ENCODE results near the gene UQCC3. TPM values are rescaled to one million over a fixed set of nuclear protein-coding genes. Genes with fewer than 3 reads are reported as not detected.

The UQCC3 gene
- total RNA-seq, 1 donor from 2014 or later = 7.8 TPM

GRCh38 chr11:62715150-62716130 lies 44.0 kb downstream of the UQCC3 start:
- DNase-seq (no peak), ATAC-seq (ENCODE audit: poor library complexity) (no peak)
- intact Hi-C loops (cut with DNase I) = no loop called here

DNA sequence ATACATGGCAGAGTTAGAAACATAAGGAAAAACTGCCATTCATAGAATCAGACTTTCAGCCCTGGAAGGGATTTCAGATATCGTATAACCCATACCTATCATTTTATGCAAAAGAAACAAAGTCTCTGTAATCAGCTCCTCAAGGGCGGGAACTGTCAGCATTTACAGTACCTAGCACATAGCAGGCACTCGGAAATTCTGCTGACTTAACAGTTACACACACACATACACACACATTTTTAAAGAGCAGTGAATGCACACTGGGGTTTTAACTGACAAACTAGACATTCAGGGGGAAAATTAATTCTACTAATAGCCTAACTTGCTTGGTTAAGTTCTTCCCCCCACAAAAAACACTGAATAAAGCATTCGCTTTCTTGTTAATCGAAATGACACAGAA lies 44.7 kb downstream of the UQCC3 start:
- ATAC-seq (ENCODE audit: poor library complexity) (no peak), DNase-seq (no peak)
- intact Hi-C loops (cut with DNase I) = no loop called here

DNA sequence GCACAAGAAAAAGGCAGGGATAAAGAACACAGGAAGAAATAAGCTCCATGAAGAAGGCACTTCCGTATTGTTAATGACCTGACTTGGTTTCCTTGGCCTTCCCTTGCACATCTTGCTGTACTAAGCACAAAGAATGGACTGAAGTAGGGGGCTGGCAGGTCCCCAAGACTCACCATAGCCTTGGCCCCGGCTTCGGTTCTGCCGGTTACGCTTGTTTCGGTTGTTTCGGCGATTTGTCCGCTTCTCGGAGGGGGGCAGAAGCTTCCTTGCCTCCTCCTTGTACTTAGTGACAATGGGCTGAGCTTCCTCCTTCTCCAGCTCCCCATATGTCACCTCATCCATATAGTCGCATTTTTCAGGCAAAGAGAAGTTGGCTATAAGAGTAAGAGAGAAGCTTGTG lies 45.3 kb downstream of the UQCC3 start:
- DNase-seq = no peak
- no peak for ATAC-seq (ENCODE audit: poor library complexity)
- intact Hi-C loops (cut with DNase I) = no loop called here

- ATAC-seq (ENCODE audit: poor library complexity) = no peak
- no peak for DNase-seq
- intact Hi-C loops (cut with DNase I) = no loop called here
These were observed 48.0 kb downstream of the UQCC3 start for GRCh38 chr11:62719302-62719978.

DNA sequence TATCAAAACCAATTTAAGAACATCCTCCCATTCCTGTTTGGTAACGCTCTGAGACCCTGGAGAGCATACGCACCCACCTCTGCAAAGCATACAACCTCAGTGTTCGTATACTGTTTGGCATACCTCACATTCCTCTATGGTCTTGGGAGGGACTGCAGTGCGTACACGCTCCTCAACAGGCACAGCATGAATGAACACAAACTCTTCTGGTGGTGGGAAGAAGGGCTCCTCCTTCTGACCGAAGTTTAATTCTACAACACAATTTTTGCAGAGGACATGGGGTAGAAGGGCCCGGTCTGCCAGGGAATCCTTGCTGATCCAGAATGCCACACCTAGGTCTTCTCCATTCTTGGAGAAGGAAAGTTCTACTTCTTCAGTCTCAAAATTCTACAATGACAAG lies 50.5 kb downstream of the UQCC3 start:
- ATAC-seq (ENCODE audit: poor library complexity) (no peak), DNase-seq (no peak)
- intact Hi-C loops (cut with DNase I) = no loop called here

Other genes with a start within 250 kb of the UQCC3 start
- 318 TPM for gene AHNAK, start 124.9 kb upstream of the UQCC3 start, total RNA-seq
- gene EEF1G, start 97.8 kb upstream of the UQCC3 start, total RNA-seq = 794 TPM
- gene TUT1, start 80.2 kb upstream of the UQCC3 start, total RNA-seq = 14.7 TPM
- gene MTA2, start 69.8 kb upstream of the UQCC3 start, total RNA-seq = 28.2 TPM
- 13.1 TPM for gene EML3, start 58.9 kb upstream of the UQCC3 start, total RNA-seq
- gene ROM1, start 58.4 kb upstream of the UQCC3 start, total RNA-seq = 1.5 TPM
- gene B3GAT3, start 49.7 kb upstream of the UQCC3 start, total RNA-seq = 11.6 TPM
- 91.4 TPM for gene GANAB, start 25.1 kb upstream of the UQCC3 start, total RNA-seq
- 9.6 TPM for gene INTS5, start 18.4 kb upstream of the UQCC3 start, total RNA-seq
- 30.4 TPM for gene C11orf98, start 6.5 kb upstream of the UQCC3 start, total RNA-seq
- 3.7 TPM for gene CSKMT, start 6.4 kb upstream of the UQCC3 start, total RNA-seq
- 3.2 TPM for gene LBHD1, start 594 bp downstream of the UQCC3 start, total RNA-seq
- 82.2 TPM for gene UBXN1, start 7.4 kb downstream of the UQCC3 start, total RNA-seq
- gene LRRN4CL, start 17.9 kb downstream of the UQCC3 start, total RNA-seq = 3.8 TPM
- 21.7 TPM for gene BSCL2, start 35.8 kb downstream of the UQCC3 start, total RNA-seq
- gene GNG3, start 36.0 kb downstream of the UQCC3 start, total RNA-seq = not detected
- 30.4 TPM for gene HNRNPUL2, start 55.8 kb downstream of the UQCC3 start, total RNA-seq
- 14.0 TPM for gene TTC9C, start 56.8 kb downstream of the UQCC3 start, total RNA-seq
- 9.7 TPM for gene ZBTB3, start 82.5 kb downstream of the UQCC3 start, total RNA-seq
- 36.8 TPM for gene POLR2G, start 89.9 kb downstream of the UQCC3 start, total RNA-seq
- gene TAF6L, start 99.7 kb downstream of the UQCC3 start, total RNA-seq = 9.2 TPM
- 17.1 TPM for gene TMEM179B, start 115.7 kb downstream of the UQCC3 start, total RNA-seq
- 17.4 TPM for gene TMEM223, start 120.3 kb downstream of the UQCC3 start, total RNA-seq
- 40.1 TPM for gene NXF1, start 133.8 kb downstream of the UQCC3 start, total RNA-seq
- gene STX5, start 160.4 kb downstream of the UQCC3 start, total RNA-seq = 15.7 TPM
- gene TEX54, start 161.2 kb downstream of the UQCC3 start, total RNA-seq = not detected
- gene WDR74, start 167.9 kb downstream of the UQCC3 start, total RNA-seq = 27.0 TPM
- gene SLC3A2, start 209.2 kb downstream of the UQCC3 start, total RNA-seq = 32.9 TPM
- not detected for gene CHRM1, start 249.7 kb downstream of the UQCC3 start, total RNA-seq

Measured in Right ventricle myocardium superior (tissue), 1 donor.